Measurements from ENCODE around the gene JAGN1.
"Not testable (repeated sequence)": the region's sequence is repeated elsewhere in the genome, so short reads cannot be mapped to it uniquely, and the experiment has no call there.

JAGN1 gene

DNA sequence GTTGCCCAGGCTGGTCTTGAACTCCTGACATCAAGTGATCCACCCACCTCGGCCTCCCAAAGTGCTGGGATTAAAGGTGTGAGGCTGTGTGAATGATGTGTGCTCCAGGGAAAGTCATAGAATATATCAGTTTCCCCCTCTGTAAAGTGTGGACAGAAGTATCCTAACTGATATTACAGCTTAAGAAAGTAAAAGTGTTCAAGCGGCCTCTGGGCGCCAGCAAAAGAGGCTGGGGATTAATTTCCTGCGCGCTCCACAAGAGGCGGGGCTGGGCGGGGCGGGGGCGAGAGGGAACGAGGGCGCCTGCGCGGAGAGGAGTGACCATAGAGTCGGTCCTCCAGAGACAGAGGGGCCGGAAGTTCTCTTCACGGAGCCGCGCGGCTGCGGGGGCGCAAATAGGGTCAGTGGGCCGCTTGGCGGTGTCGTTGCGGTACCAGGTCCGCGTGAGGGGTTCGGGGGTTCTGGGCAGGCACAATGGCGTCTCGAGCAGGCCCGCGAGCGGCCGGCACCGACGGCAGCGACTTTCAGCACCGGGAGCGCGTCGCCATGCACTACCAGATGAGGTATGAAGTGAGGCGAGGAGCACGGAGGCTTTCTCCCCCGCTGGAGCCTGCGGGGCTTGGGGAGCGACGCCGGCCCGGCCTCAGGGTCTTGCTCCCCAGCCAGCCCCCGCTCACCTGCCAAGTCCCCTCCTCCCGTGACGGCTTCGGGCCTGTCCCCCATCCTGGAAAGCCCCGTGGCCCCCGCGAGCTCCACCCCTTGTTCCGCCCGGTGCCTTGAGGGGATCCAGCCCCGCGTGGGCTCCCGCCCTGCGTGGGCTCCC is at the start of gene JAGN1:
TSS of gene JAGN1 (plus strand) at position 362 of the 823 bp plus-strand sequence. CDS start at position 475, 113 bp downstream.
- peak; percentile 76 to 90 (median 81) for DNase-seq (ENCODE audit: low read depth in 2 of 3, low spot score in 2 of 3)

DNA sequence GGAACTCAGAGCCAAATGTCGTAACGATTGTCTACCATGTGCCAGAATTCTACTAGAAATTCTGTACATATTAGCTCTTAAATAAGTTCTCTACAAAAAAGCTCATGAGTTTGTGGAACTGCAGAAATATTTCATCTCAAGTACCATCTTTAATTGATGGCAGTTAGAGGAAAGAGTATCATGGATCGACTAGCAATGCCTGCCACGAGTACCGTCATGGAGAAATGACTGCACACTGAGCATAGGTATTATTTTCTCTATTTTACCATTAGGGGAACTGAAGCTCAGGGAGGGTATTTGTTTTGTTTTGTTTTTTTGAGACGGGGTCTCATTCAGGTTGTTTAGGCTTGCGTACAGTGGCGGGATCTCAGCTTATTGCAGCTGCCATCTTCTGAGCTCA is 49.4 kb upstream of the JAGN1 start:
- DNase-seq (ENCODE audit: low read depth in 2 of 3, low spot score in 2 of 3) = no peak

DNA sequence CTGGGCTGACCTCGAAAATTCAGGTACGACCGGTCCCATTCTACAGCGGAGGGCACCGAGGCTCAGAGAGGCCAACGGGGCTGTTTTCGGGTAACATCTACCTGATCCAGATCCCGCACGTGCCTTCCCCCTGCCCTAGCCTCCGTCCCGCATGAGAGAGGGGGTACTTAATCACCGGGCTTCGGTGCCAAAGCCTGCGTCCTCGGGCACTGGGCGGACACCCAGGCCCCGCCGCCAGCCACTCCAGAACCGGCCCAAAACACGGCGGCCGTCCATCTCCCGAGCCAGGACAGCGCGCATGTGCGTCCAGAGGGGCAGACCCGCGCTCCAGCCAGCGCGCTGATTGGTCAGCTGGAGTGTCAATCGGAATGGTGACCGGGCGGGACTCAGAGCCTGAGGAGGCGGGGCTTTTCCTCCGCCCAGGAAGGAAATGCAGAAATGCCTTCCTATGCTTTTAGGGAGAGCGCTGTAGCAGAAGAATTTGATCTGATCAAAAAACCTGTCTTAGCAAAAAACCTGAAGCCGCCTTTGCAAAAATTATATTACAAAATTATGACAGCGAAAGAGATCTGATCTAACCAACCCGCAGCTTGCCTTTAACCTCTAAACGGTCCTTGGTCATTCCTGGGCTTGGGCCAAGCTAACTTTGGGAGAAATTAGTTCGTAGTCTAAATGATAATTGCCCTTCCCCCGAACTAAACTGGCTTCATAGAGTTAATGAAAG is 46.5 kb upstream of the JAGN1 start, which contains the start of gene RPUSD3:
TSS of gene RPUSD3 (minus strand) at position 294 of the 724 bp plus-strand sequence. CDS start at position 276, 18 bp downstream.
- DNase-seq (ENCODE audit: low read depth in 2 of 3, low spot score in 2 of 3) = peak; percentile 89 to 98 (median 97)

DNA sequence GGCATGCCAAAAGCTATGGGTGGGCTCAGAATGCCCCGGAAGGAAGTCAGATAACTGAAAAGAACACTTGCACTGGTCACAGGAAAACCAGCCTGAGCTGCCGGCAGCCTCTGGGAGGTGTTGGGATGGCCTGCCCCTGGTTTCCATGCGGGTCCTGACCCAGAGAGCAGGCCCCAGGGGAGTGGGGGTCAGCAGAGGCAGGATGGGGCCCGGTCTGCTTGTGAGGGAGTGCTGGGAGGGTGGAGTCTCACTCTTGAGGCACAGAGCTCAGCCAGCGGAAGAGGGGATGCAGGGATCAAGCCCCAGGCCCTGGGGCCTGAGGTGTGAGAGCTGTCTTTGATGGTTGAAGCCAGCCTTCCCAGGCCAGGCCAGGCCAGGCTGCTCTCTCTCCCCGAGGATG is 44.2 kb upstream of the JAGN1 start:
- DNase-seq (ENCODE audit: low read depth in 2 of 3, low spot score in 2 of 3) = no peak

DNA sequence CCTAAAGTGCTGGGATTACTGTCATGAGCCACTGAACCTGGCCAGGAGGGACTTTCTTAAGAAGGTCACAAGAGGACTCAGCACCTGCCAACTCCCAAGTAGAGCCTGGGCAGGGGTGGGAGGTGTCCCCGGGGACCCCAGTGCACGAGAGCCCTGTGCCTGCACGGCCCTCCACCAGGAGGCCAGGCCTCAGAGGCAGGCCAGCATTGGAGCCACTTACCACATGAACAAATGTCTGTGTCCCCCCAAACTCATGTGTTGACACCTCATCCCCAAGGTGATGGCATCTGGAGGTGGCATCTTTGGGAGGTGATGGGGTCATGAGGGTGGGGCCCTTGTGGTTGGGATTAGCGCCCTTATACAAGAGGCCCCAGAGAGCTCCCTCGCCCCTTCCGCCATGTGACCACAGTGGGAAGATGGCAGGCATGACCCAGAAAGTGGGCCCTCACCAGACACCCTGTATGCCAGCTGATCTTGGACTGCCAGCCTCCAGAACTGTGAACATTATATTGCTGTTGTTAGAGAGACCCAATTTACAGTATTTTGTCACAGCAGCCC is 43.4 kb upstream of the JAGN1 start:
- DNase-seq (ENCODE audit: low read depth in 2 of 3, low spot score in 2 of 3) = no peak

DNA sequence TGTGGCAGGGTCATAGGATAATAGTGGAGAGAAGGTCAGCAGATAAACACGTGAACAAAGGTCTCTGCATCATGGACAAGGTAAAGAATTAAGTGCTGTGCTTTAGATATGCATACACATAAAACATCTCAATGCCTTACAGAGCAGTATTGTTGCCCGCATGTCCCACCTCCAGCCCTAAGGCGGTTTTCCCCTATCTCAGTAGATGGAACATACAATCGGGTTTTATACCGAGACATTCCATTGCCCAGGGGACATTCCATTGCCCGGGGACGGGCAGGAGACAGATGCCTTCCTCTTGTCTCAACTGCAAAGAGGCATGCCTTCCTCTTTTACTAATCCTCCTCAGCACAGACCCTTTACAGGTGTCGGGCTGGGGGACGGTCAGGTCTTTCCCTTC is 42.5 kb upstream of the JAGN1 start:
- not testable (repeated sequence) for DNase-seq (ENCODE audit: low read depth in 2 of 3, low spot score in 2 of 3)

DNA sequence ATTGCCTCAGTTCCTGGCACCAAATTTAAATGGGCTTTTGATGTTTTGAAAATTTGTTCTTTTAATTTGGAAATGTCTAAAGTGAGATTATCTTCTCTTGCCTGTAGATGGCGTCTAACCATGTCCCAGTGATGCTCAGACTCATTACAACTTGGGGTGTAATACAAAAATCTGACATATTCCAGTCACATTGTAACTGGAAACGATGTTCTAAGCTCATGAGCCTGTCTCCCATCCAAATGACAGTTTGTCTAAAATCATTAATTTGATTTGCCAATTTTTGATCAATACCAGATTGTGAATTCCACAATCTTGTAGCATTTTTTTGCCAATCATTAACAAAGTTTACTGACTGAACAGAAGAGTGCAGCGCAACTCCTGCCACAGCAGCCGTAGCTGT is 41.5 kb upstream of the JAGN1 start:
- DNase-seq (ENCODE audit: low read depth in 2 of 3, low spot score in 2 of 3) = not testable (repeated sequence)

DNA sequence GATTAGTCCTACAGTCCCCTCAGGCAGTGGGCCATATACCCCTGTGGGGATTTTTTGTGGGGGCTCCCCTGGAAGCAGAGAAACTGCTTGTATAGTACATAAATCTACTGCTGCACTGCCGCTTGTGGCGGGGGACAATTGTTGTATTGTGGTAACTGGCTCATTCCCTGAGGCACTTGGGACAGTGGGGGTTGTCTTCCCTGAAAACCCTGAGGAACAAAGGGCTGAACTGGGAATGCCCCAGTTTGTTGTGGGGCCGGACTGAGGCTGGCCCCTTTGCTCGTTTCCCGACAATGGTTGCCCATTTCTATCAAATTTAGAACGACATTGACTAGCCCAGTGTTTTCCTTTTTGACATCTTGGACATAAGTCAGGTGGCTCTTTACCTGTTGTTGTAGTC is 39.0 kb upstream of the JAGN1 start:
- not testable (repeated sequence) for DNase-seq (ENCODE audit: low read depth in 2 of 3, low spot score in 2 of 3)

DNA sequence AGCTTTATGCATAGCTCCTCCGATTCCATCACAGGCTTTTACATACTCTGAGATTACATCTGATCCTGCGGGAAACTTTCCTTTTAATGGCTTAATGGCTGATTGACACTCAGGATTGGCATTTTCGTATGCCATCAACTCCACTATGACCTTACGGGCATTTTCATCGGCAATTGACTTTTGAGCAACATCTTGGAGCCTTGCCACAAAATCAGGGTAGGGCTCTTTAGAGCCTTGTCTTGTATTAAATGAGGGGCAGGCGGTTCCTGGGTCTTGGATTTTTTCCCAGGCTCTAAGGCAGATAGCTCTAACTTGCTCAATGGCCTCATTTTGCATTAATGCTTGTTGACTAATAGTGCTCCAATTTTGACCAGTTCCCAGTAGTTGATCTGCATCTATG is 38.5 kb upstream of the JAGN1 start:
- DNase-seq (ENCODE audit: low read depth in 2 of 3, low spot score in 2 of 3) = not testable (repeated sequence)

DNA sequence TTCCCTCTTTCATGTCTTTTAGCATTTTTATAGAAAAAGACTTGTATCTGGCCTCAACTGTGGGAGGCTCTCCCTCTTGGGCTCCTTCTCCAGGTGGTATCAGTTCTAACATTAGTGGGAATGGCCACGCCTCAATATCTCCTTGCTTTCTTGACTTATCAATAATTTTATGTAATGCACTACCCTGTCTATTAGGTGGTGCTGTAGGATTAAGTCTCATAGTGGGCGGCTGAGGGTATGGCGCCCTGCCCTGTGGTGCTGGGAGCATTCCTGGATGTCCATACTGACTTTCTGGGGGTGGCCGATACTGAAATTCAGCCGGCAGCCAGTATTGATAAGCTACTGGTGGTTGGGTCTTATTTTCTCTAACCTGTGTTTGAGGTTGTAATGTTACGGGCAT is 37.9 kb upstream of the JAGN1 start:
- no peak for DNase-seq (ENCODE audit: low read depth in 2 of 3, low spot score in 2 of 3)

DNA sequence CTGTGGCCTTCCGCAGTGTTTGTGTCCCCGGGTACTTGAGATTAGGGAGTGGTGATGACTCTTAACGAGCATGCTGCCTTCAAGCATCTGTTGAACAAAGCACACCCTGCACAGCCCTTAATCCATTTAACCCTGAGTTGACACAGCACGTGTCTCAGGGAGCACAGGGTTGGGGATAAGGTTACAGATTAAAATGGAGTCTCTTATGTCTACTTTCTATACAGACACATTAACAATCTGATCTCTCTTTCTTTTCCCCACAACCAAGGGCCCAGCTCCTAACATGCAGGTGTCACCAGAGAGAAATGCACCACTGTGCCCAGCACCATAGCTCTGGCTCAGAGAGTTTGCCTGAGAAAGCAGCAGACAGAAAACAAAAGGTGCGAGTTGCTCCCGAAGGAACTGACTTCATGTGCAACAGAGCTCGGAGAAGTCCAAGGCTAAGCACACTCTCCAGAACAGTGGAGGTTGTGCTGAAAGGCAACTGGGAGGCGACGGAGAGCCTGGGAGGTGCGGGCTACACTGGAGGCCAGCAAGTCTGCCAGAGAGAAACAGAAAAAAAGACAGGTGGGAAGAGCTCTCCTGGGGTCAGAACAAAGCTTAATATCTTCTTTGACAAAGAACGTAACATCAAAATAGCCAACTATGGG is 36.0 kb upstream of the JAGN1 start:
- DNase-seq (ENCODE audit: low read depth in 2 of 3, low spot score in 2 of 3) = not testable (repeated sequence)

DNA sequence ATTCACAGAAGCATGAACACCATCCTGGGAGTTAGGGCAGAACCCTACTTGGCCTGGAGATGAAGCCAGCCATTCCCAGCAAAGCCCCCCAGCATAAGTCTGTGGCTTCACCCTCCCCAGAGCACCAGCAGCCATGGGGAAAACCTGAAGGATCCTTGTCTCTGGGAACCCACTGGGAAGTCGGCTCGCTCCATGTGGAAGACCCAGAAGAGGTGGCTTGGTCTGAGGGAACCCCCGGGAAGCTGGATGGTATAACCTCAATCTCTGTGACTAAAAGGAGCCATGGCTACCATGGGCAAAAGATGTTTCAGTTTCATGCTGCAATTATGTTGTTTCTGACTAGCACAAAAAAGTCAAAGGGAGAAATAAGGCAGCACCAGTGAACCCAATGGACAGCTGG is 34.8 kb upstream of the JAGN1 start:
- DNase-seq (ENCODE audit: low read depth in 2 of 3, low spot score in 2 of 3) = no peak

DNA sequence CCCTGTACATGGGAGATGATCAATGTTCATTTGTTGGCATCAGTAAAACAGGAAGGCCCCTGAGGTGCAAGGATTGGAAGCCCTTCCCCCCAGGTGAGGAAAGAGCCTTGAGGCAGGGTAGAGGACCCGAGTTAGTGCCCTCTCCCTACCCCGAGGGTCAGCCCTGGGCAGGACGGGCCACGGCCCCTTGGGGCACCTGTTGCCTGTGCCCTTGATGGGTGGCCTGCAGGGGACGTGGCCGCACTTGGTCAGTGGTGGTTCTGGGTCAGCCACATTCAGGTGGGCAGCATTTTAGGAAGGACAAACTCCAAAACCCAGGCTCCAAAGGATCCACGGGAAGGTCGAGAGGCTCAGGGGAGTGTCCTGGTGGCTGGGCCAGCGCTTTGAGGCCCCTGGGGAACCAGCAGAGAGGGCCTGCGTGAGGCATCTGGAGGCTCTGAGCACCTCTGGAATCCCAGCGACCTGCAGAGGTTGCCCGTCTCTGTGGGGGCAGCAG is 30.8 kb upstream of the JAGN1 start:
- DNase-seq (ENCODE audit: low read depth in 2 of 3, low spot score in 2 of 3) = no peak

DNA sequence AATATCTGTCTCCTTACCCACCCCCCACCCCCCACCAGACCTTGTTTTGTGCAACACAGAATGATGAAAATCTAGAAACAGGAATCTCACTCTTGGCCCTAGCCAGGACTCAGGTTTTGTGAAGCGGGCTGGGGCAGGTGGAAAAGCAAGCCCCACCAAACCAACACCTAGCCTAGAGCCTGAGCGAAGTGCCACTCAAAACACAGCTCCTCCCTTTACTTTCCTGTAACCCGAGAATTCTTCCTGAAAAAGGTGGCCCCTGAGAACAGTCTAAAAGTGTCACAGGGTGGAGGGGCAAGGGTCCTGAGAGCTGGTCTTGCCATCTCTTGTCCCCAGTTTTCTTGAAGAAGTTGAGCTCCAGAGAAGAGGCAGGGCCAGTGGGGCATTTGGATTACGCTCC is 29.2 kb upstream of the JAGN1 start:
- no peak for DNase-seq (ENCODE audit: low read depth in 2 of 3, low spot score in 2 of 3)

DNA sequence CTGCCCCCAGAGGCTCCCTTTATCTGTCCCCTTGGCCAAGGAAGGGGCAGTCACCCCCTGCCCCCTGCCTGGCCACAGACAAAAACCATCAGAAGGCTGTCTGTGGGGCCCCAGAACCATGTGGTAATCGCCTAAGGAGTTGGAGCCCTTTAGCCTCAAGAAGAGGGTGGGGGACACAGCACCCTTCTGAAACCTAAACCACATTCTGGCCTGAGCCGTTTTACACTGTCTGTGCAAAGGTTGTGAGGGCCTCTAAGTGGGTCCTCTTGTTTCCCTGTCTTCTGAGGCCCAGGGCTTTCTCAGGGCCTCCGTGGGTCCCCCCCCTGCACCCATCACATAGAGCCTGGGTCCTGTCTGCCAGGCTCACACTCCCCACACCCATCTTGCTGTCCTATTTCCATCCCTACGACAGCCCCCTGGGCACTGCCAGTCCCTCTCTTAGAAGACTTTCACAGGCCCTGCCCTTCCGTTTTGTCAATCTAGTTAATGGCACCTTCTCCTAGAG is 28.7 kb upstream of the JAGN1 start:
- no peak for DNase-seq (ENCODE audit: low read depth in 2 of 3, low spot score in 2 of 3)

DNA sequence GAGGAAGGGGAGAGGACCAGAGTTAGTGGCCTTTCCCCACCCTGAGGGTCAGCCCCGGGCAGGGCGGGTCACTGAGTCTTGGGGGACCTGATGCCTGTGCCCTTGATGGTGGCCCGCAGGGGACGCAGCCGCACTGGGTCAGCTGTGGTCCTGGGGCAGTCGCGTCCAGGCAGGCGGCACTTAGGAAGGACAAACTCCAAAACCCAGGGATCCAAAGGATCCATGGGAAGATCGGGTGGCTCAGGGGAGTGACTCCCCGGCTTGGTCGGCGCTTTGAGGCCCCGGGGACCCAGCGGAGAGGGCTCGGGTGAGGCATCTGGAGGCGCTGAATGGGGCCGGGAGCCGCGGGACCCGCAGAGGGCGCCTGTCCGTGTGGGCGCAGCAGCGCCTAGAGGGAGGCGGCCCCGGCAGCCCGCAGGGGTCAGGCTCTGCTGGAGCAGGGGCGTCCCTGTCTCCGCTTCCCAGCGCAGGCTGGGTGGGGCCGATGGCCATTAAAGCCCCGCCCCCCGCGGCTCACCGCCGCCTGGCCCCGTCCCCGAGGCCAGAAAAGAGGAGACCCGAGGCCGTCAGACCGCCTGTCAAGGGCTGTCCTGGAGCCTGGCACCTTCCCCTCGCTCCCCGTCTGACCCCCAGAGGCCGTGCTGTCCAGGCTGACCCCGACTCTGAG is 27.9 kb upstream of the JAGN1 start:
- no peak for DNase-seq (ENCODE audit: low read depth in 2 of 3, low spot score in 2 of 3)

DNA sequence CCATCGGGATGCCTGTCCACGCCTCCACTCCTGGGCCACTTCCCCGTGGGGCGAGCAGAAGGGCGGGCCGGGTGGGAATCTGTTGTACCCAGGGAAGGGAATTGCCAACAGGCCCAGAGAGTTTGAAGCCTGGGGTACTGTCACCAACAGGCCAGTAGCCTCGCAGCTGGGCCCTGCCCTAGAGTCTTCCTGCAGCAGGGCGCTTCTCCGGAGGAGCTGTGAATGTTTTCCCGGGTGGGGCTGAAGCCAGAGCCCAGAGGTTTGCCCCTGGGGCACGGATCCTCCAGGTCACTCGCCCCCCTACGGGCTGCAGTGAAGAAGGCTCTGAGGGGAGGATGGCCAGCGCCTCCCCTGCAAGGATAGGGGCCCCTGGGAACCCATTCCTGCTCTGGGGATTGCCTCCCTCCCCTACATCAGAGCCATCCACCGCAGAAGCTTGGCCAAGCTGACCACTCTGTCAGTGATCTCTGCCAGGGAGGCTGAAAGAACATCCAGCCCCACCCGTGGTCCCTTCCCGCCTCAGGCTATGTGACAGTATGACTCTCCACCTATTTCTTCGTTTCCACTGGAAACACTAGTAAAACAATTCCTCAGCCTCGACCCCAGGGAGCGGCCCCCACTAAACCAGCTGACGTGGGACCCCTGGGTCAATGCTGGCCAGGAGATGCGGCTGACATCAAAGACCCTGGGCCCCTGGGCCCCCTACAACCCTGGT is 27.2 kb upstream of the JAGN1 start:
- DNase-seq (ENCODE audit: low read depth in 2 of 3, low spot score in 2 of 3) = no peak

DNA sequence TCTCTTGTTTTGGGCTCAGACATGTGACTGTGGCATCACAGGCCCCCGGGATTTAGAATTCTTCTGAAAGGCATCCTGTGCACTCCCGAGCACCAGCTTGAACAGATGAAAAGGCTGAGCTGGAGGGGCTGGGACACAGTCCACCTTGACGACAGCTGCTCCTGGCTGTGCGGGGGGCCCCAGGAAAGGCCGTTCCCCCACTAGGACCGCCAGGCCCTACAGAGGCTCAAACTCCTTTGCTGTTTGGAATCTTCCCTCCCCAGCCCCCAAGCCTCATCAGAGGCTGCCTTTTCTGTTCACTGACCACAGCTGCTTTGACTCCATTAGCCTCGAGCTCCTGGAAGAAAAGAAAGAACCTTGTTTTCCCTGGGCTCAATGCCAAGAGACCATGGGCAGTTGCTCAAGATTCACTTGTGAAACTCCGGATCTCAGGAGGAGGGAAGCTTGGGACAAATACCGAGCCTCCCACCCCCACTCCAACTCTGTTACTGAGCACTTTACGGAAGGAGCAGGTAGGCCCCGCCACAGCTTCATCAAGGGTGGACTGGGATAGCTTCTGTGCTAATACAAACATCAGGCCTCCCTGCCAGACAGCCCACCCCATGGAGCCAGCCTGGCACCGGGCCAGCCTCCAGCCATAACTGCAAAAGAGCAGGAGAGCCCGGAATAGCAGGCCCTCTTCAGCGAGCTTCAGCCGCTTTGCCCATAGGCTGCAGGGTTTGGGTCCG is 26.0 kb upstream of the JAGN1 start:
- DNase-seq (ENCODE audit: low read depth in 2 of 3, low spot score in 2 of 3) = no peak

DNA sequence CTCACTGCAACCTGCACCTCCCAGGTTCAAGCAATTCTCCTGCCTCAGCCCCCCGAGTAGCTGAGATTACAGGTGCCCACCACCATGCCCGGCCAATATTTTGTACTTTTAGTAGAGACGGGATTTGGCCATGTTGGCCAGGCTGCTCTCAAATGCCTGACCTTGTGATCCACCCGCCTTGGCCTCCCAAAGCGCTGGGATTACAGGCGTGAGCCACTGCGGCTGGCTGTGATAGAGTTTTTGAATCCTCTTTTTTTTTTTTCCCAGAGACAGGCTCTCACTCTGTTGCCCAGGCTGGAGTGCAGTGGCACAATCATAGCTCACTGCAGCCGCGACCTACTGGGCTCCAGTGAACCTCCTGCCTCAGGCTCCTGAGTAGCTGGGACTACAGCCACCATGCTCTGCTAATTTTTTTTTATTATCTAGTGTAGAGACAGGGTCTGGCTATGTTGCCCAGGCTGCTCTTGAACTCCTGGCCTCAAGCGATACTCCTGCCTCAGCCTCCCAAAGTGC is 25.2 kb upstream of the JAGN1 start:
- DNase-seq (ENCODE audit: low read depth in 2 of 3, low spot score in 2 of 3) = not testable (repeated sequence)

All from activated CD8-positive, alpha-beta memory T cell treated with anti-CD3 and anti-CD28 coated beads for 48 hours (primary cell).